GM21447 (cell line): Measurements from ENCODE around the gene THRB.
"Not testable (repeated sequence)": the region's sequence is repeated elsewhere in the genome, so short reads cannot be mapped to it uniquely, and the experiment has no call there.

Source experiments
- ATAC-seq: cut with Tn5 transposase; IDR thresholded peaks from one replicate; pipeline ENCODE4 v1.9.1; 2021; ENCODE audit not compliant: unreplicated experiment

THRB gene

DNA sequence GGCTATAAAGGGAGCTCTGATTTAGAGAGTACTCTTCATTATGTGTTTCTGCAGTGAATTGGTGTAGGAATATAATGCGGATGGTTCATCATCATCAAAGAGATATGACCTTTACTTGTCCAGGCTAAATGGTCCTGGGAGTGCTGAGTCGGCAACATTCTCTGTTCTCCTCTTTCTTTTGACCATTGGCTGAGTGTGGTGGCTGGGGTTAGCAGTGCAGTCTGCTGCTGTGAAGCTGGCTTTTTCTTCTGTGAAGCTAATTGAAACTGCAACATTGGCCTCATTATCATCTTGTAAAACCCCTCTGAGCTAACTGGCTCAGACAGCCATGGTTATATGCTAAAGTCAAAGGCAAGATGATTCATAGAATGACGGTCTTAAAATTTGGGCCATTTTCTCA is 83.8 kb downstream of the THRB start:
- ATAC-seq: no peak

DNA sequence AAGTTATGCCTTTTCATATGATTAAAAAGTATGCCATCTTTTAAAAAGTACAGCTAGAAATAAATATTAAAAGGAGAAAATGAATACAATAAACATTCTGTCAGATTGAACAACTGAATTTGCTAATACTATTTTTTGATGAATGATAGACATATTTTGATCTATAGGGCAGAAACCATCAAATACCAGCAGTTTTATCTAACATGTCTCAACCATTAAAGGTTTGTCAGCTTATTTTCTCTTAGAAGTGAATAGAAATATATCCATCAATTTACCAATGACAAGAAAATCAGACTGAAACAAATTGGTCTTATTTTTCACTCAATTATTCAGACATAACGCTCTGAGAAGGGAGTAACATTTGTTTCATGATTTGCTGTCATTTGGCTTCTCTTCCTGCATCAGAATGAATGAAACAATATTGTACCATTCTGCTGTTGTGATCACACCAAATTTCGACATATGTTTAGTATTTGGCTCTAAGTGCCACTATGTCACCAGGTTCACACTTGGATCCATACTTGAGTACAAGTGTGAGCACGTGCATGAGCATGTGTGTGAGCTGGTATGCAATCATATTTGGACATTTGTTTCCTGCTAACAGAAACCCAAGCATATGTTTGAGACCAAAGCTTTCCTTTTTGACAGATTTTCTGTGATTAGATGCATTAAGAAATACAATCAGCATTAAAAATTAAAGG is 86.5 kb downstream of the THRB start:
- ATAC-seq: no peak

- no peak for ATAC-seq
These were observed 87.8 kb downstream of the THRB start for GRCh38 chr3:24406900-24407299.

GRCh38 chr3:24405057-24405456 is 89.6 kb downstream of the THRB start:
- no peak for ATAC-seq

- no peak for ATAC-seq
These were observed 92.9 kb downstream of the THRB start for GRCh38 chr3:24401811-24402185.

DNA sequence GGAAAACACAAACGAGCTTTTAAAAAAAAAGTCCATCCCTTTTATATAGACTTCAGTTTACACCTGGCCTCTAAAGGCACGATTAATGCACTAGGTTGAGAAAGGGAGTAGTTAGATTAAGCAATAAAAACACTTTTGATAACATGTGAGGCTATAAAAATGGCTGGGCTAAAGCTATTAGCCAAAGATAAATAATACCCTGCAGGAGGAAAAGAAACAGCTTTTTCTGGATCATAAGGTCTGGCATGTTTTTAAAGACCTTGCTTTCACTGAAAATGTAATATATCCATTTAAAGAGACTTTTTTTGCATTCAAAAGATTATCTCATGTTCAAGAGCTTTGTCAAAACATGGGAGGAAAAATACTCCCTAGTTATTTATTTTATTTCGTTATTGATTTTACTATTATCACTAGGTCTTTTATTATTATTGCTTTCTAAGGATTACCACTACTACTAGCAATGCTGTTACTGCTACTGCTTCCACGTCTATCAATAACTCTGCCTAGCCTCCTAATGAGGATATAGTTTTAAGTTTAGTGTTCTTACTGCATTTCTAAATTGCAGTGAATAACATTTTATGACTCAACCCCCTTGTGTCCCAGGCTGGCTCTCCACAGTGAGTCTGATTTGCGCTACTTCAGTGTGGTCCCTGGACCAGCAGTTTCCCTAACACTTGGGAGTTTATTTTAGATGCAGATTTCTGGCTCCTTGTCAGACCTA is 93.4 kb downstream of the THRB start:
- no peak for ATAC-seq

DNA sequence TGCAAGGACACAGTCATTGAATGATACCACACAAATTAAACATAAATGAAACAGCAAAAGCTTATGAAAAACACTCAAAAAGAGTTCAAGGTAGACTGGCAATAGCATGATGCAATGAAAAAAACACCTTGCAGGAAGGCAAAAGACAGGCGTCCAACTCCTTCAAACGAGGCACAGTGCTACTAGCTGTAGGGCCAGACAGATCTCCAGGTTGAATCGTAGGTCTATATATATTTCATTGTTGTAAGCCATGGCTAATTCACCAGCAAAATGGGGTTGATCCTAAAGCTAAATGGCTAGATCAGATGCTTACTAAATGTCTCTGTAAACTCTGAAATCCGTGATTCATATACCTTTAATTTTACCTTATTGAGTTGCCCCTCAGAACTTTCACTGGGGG is 94.2 kb downstream of the THRB start:
- no peak for ATAC-seq

- ATAC-seq: no peak
These were observed 94.6 kb downstream of the THRB start for GRCh38 chr3:24400015-24400414.

DNA sequence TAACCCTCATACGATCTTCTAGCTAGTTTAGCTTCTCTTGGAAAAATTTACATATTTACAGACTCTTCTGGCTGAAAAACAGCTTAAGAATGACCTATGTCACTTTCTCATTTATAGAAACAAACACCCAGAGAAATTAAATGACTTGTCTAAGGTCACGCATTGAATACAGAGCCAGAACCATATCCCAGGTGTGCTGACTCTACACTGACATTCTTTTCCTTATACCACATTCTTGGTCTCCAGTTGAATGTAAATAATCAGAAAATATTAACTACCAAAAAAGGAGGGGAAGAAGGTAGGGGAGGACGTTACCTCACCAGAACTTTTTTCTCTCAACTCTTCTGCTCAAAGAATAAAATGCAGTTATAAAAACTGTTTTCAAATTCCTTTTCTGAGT is 95.0 kb downstream of the THRB start:
- no peak for ATAC-seq

DNA sequence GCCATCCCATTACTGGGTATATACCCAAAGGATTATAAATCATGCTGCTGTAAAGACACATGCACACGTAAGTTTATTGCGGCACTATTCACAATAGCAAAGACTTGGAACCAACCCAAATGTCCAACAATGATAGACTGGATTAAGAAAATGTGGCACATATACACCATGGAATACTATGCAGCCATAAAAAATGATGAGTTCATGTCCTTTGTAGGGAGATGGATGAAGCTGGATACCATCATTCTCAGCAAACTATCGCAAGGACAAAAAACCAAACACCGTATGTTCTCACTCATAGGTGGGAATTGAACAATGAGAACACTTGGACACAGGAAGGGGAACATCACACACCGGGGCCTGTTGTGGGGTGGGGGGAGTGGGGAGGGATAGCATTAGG is 95.9 kb downstream of the THRB start:
- ATAC-seq: not testable (repeated sequence)

- ATAC-seq: no peak
These were observed 98.3 kb downstream of the THRB start for GRCh38 chr3:24396338-24396737.

GRCh38 chr3:24394754-24395153 is 99.9 kb downstream of the THRB start:
- ATAC-seq: no peak

GRCh38 chr3:24393316-24393715 is 101.3 kb downstream of the THRB start:
- no peak for ATAC-seq

DNA sequence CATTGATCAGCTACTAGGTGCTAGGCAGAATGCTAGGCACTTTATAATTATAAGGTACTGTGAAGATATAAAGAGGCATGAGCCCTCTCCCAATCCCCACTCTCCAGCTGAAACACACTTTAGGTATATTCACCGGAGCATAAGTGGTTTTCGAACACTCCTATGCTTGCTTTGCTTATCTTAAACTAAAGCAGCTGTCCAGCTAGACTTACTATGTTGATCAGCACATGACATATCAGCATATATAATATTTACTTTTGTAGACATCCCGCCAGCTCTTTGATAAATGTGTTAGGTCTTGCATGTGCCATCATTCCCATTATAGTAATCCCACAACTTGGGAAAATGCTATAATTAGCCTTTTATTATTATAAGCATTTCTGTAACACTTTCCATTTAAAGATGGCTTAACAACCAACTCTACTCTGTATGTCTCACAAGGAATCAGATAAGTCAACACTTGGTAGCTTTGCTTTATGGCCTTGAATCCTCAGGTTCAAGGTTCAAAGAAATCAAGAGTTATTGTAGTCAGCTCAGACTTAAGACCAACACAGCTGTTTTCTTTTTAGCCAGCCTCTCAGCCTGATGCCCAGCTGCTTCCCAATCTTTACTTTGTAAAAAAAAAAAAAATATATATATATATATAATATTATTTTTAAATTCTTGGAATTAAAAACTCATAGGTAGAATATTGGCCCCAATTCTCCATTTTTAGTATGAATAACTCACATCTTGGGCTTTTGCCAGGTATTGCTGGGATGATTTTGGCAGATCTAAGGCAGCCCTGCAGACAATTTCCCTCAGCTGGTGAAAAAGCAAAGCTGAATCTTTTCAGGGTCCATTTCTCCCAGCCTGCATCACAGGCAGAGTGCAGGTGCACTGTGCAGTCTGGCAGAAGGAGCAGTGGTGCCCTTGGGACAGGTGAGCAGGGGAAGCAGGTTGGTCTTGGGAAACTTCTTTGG is 104.2 kb downstream of the THRB start:
- ATAC-seq: no peak

GRCh38 chr3:24389108-24390090 is 105.3 kb downstream of the THRB start:
- no peak for ATAC-seq

DNA sequence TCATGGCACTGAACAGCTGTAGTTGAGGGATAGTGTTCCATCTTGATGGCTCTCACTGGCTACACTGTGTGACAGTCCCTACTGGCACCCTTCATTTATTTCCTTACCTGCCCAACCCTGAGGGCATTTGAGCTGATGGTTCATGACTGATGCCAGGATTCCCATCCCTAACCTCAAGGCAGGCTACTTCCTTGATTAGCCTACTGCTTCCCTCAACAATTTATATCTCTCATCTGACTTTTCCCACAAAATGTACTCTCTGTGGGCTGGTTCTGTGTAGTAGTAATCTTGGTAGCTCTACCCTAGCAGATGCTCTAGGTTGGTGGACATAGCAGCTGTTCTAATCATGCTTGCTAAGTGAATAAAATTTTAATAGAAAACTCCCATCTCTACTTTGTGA is 106.0 kb downstream of the THRB start:
- no peak for ATAC-seq

- no peak for ATAC-seq
These were observed 106.5 kb downstream of the THRB start for GRCh38 chr3:24388159-24388558.

GRCh38 chr3:24387493-24387892 is 107.2 kb downstream of the THRB start:
- no peak for ATAC-seq

- no peak for ATAC-seq
These were observed 107.7 kb downstream of the THRB start for GRCh38 chr3:24387000-24387399.

DNA sequence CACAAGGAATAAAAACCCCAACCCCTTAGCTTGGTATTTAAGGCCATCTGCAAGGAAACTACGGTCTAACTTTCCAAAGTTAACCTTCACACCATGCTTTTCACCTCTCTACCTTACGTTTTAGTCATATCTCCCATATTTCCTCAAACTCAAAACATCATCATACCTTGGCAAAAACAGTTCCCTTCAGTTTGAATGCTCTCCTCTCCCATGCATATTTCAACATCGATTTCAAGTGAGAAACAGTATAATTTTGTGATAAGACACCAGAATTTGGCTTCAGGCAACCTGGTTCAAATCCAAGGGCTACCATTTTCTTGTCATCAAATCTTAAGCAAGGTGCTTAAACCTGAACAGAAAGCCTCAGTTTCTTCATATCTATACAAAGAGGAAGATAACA is 108.2 kb downstream of the THRB start:
- ATAC-seq: no peak
